ENCODE measurements around the gene C13orf46.
"Not testable (repeated sequence)": the region's sequence is repeated elsewhere in the genome, so short reads cannot be mapped to it uniquely, and the experiment has no call there.

C13orf46 gene

GRCh38 chr13:113973218-113974164 is at the start of gene C13orf46:
Gene C13orf46, minus strand, starts transcription at chr13:113974076. Its CDS starts 79 bp downstream, at chr13:113973997.
- DNase-seq = no peak

GRCh38 chr13:114022876-114023275 is 49.0 kb upstream of the C13orf46 start:
- DNase-seq = no peak

GRCh38 chr13:114022309-114022669 is 48.4 kb upstream of the C13orf46 start:
- DNase-seq = no peak

- no peak for DNase-seq
Measured at GRCh38 chr13:114021464-114022308, 47.8 kb upstream of the C13orf46 start.

GRCh38 chr13:114020750-114021463 is 47.0 kb upstream of the C13orf46 start:
- DNase-seq = no peak

- DNase-seq = not testable (repeated sequence)
Measured at GRCh38 chr13:114020134-114020533, 46.3 kb upstream of the C13orf46 start.

GRCh38 chr13:114019367-114019766 is 45.5 kb upstream of the C13orf46 start:
- no peak for DNase-seq

GRCh38 chr13:114018461-114019055 is 44.7 kb upstream of the C13orf46 start:
- no peak for DNase-seq

- DNase-seq = no peak
Measured at GRCh38 chr13:114017966-114018365, 44.1 kb upstream of the C13orf46 start.

GRCh38 chr13:114017028-114017630 is 43.3 kb upstream of the C13orf46 start:
- no peak for DNase-seq

- DNase-seq = no peak
Measured at GRCh38 chr13:114016321-114017027, 42.6 kb upstream of the C13orf46 start.

- no peak for DNase-seq
Measured at GRCh38 chr13:114015969-114016295, 42.1 kb upstream of the C13orf46 start.

GRCh38 chr13:114015111-114015968 is 41.5 kb upstream of the C13orf46 start:
- DNase-seq = no peak

GRCh38 chr13:114013952-114014629 is 40.2 kb upstream of the C13orf46 start:
- DNase-seq = no peak

GRCh38 chr13:114013336-114013735 is 39.5 kb upstream of the C13orf46 start:
- DNase-seq = no peak

- DNase-seq = no peak
Measured at GRCh38 chr13:114012921-114013320, 39.0 kb upstream of the C13orf46 start.

GRCh38 chr13:114012141-114012540 is 38.3 kb upstream of the C13orf46 start:
- DNase-seq = no peak

GRCh38 chr13:114011226-114011625 is 37.4 kb upstream of the C13orf46 start:
- DNase-seq = no peak

- no peak for DNase-seq
Measured at GRCh38 chr13:114010401-114011101, 36.7 kb upstream of the C13orf46 start.

Data from NCI-H2029 (cell line).